GM21447 (cell line): ENCODE data around the gene EP300.

ENCODE experiments used
- ATAC-seq: cut with Tn5 transposase; IDR thresholded peaks from one replicate; pipeline ENCODE4 v1.9.1; 2021; ENCODE audit not compliant: unreplicated experiment

The EP300 gene

DNA sequence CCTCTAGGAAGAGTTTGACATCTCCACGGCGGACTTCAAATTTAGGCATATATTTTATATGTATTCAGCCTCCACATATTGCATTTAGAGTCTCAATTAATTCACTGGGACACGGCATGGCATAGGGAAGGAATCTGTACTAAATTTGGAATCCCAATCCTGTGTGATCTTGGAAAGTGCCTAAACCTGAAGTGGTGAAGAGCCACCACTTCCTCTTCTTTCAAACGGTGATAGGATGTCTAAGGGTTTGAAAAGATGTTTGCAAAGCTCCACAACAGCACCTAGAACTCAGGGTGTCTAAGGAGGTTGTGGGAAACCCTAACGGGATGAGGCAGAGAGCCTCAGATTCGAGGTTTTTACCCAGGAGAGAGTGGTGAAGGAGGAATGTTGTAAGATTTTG is 111.7 kb downstream of the EP300 start:
- ATAC-seq: no peak

DNA sequence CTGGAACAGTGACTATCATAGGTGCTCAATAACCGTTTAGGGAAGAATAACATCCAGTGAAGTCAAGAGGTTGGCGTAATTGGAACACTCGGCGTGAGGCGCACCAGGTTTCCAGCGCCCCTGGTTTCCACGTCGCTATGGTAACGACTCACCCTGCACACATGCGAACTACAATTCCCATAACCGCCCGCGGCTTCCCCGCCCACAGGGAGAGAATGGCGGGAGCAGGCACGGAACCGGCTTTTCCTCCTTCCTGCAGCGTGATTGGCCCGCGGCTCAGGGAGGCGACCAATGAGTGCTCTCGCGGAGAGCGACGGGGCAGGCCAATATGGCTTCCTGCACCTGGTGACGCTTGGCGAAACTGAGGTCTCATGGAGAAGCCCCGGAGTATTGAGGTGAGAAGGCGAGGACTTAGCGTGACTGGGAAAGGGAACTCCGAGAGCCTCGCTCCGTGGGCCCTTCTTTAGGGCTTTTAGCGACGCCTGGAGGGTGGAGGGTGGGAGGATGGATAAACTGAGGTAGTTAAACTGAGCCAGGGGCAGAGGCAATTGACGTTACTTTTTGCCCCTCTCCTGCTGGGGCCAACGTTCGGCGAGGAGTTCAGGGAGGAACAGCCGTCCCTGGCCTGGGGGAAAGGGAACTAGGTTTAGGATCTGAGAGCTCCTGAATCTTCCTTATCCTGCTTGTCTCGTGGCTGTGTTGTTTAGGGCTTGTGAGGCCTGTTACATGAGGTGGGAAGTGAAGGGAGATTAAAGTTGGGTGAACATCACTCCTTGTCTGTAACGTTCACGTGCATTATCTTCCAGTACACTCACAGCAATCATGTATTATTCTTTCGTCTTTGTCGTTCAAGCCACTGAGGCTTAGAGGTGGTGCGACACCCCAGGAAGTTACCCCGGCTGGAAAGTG is 112.9 kb downstream of the EP300 start, which contains the start of gene L3MBTL2:
TSS of gene L3MBTL2 (plus strand) at position 321 of the 909 bp plus-strand sequence. CDS start at position 372, 51 bp downstream.
- peak; percentile 96 for ATAC-seq

DNA sequence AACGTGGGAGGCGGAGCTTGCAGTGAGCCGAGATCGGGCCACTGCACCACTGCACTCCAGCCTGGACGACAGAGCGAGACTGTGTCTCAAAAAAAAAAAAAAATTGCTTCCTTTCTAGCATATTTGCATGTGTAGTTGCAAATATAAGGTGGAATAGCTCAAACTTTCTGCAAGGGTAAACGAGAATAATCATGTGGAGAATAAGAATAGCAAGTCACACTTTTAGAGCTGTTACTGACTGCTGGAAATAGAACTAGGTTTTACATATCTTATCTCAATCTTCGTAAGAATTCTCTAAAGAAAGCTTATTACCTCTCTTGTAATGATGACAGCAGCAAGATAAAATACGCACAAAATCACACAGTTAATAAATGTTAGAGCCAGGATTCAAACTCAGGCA is 114.3 kb downstream of the EP300 start:
- ATAC-seq: no peak

DNA sequence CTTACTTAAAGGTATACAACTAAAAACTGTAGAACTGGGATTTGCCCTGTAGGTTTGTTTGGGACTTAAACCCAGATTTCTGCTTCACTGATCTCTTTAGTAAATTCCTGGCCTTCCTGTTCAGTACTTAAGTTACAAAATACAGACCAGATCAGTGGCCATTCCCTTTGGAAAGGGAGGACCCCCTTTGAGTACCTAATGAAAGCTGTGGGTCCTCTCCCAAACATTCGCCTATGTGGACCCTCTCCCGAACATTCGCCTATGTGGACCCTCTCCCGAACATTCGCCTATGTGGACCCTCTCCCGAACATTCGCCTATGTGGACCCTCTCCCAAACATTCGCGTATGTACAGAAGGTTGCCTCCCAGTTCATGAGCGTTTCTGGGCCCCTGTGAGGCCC is 123.0 kb downstream of the EP300 start:
- ATAC-seq: no peak

DNA sequence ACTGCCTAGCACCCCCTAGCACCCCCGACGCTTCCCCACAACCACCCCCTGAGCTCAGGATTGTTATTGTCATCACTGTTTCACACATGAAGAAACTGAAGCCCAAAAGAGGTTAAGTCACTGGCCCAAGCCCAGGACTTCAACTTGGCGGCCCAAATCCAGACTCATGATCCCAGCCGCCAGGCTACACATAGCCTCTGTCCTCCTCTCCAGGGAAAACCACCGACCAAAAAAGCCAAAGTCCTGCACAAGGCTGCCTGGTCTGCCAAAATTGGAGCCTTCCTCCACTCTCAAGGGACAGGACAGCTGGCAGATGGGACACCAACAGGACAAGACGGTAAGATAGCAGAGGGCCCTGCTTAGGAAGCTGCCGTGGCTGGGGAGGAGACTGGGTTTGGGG is 123.5 kb downstream of the EP300 start:
- no peak for ATAC-seq

DNA sequence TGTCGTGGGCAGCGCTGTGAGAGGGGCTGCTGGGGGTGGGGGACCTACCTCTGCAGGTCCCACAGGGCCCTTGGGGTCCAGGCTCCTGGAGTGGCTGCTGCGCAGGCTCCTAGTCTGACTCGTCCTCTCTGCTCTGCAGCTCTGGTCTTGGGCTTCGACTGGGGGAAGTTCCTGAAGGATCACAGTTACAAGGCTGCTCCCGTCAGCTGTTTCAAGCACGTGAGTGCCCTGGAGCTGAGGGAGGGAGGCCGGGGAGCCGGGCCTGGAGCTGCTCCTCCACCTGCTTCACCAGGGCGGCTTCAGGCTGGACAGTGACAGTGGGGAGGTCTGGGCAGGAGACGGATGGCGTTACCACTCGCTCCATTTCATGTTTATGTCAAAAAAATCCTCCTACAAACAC is 124.6 kb downstream of the EP300 start:
- ATAC-seq: no peak

DNA sequence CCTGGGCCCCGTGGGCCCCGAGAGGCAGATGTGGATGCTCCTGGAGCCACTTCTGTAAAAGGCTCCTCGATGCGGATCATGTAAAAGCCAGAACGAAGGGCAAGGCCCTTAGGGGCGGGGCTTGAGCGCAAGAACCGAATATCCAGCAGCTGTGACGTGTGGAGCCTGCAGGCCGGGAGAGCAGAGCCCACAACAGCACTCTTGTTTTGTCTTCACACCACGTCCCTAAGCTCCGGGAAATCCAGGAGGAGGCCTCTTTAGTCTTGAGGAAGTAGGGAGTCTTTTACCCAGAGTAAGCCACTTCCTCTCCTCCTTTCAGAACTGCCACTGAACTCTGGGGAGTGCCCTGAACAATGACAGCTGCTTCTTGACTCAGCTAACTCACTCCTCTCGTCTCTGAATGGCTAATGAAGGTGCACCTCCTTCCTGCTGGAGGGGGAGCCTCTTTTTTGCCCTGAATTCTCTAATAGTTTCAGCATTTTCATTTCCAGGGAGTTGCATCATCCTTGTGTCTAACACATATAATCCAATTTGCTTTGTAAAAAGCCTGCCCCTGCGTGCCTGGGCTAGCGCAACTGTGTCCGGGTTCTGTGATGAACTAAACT is 125.3 kb downstream of the EP300 start:
- ATAC-seq: peak; percentile 77

DNA sequence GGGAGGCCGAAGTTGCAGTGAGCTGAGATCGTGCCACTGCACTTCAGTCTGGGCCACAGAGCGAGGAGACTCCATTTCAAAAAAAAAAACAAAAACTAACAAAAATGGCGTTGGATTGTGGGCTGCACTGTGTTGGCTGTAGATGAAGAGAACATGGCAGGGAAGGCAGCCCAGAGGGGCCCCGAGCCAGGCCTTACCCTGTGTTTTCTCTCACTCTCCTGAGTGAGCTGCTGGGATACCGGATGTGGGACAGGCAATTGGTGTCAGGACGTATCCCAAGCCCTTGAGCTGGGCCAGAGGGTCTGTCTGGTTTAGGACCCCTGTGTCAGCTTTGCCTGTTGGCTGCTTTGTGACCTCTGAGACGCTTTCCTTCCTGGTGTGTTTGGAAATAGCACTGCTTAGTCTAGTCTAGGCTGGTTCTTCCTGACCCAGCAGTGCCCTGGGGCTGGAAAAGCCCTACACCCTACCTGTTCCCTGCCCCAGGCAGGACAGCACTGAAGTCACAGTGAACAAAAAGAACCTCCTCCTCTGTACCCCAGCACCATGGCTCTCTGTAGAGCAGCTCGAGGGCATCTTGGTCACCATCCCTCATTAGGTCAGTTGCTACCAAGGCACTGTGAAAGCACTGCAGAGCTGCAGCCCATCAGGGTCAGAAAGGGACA is 130.6 kb downstream of the EP300 start:
- ATAC-seq: no peak

DNA sequence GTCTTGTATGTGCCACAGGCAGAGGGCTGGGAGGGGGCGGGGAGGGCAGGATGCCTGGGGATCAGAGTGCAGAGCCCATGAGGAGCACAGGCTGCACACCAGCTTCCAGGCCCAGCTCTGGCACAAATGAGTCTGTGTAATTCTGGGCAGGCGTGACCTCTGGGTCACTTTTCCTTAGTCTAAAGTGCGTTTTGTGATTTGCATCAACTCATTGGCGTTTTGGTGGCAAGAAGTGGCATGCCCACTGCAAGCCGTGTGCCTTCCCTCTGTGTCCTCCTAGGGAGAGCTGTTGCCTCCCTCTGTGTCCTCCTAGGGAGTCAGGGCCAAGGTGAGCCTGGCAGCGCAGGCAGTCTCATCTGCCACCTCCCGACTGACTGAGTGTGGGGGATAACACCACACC is 131.1 kb downstream of the EP300 start:
- ATAC-seq: no peak

DNA sequence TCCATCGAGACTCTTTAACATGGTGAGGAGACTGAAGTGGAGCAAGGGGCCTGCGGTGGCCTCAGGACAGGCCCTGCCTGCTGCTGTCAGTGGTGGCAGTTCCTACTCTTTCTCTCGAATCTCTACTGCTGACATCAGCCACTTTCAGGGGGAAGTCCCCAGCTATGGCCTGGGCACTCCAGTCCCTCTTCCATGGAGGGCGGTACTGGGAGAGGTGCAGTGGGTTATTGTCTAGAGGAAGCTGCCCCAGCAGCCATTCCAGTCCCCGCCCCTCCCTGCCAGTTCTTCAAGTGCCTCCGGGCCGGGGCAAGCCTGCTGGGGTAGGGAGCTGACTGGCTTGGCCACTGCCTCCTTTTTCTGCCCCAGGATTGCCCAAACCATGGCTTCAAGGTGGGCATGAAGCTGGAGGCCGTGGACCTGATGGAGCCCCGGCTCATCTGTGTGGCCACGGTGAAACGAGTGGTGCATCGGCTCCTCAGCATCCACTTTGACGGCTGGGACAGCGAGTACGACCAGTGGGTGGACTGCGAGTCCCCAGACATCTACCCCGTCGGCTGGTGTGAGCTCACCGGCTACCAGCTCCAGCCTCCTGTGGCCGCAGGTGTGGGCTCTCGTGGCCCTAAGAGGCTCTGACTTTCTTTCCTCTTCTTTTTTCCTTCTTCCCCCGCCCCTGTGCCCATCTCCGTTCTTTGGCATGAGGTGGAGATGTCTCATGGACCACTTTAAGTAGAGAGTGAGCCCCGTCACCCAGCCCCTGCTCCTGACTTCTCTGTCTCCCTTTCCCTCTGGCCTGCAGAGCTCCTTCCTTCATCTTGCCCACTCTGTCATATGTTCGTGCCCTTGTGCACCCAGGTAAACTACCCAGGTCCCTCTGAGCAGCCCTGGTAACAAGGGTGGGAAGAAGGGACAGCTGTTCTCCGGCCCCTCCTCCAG is 134.6 kb downstream of the EP300 start:
- ATAC-seq: no peak

DNA sequence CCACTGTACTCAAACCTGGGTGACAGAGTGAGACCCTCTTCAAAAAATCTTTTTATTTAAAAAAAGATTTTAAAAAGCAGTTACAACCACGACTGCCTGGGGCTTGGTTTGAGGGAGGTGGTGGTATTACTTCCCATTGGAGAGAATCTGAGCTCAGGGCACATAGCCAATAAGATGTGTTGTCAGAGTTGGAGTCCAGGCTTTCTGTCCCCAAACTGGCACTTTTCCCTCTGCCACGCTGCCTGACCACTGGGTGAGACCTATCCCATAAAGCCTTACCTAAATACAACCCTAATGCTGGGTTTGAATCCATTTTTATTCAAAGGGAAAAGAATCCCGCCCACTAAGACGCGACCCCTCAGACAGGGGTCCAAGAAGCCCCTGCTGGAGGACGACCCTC is 136.8 kb downstream of the EP300 start:
- ATAC-seq: no peak
